GM21619 (cell line): ENCODE results near the gene GPR183.

ENCODE experiments used
- ATAC-seq: cut with Tn5 transposase; IDR thresholded peaks from one replicate; pipeline ENCODE4 v1.9.1; 2021; ENCODE audit not compliant: unreplicated experiment

The GPR183 gene

DNA sequence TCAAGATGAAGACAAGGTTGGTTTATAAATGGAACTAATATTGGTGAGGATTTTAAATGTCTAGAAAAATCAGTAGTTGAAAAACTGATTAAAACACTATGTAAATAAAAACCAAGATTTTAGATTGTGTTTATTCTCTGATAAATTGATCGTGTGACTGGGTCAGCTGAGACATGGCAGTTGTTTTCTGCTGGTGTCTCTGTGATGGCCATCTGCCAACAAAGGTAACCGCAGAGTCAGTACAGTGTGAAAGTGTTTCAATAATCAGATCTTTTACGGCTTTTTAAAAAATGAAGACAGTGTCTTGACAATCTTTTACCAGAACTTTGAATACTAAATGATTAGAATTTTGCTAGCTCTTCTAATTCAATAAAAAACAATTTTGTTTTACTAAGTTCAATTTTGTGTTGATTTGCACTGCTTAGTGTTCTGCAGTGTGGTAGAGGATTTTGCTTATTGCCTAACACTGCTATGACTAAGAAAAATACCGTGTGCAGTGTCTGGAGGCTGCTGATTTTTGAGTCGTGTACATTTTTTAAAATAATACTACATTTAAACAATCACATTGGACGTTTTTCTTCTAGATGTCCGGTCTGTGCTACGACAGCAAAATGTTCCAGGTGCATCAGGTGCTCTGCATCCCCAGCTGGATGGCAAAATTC, 32.7 kb upstream of the GPR183 start:
- ATAC-seq, result no peak

DNA sequence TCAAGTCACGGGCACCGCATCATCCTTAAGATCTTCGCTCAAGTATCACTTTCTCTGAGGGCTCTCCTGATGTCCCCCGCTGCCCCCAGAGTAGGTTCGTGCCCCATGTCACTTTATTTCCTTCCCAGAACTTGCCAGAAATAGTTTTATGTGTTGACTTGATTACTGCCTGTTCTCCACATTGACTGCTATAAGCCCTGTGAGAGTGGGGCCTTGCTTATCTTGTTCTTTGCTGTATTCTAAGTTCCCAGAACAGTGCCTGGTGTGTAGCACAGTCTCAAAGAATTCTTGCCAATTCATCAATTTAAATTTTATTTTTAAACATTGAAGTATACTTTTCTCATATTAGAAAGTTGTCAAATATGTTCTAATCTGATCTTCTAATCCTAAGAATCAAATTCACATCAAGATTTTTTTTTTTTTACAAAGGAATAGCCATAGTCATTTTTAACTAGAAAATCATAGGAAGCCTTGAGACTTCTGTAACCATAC, 32.1 kb upstream of the GPR183 start:
- no peak for ATAC-seq

DNA sequence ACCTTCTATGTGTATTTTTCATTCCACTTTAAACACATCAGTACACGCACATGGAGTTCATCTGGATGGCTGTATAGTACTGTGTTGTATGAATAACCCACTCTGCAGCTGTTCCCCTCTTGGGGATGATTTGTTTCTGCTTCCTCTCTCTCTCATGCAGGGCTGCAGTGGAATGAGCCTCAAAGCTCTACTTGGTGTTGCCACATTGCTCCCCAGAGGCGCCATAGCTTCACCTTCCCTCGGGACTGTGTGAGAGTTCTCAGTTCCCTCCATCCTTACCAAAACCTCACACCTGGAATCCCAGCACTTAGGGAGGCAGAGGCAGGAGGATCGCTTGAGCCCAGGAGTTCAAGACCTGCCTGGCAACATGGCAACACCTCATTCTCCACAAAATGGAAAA, 28.4 kb upstream of the GPR183 start:
- peak; percentile 78 for ATAC-seq

DNA sequence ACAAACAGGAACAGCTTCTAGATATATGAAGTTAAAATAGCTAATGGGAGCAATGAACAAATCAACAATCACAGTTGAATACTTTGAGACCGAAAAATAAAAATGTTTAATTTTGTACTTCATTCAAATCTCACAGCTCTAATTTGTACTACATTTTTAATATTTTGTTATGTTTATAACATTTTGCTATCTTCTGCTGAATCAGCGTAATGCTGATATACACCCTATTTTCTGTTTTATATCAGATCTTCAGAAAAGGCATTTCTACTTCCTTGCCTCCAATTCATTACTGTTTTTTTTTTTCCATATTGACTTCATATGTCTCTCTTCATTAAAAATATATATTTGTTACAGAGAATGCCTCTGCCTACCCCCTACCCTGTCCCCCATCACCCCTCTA, 27.9 kb upstream of the GPR183 start:
- ATAC-seq, result no peak

DNA sequence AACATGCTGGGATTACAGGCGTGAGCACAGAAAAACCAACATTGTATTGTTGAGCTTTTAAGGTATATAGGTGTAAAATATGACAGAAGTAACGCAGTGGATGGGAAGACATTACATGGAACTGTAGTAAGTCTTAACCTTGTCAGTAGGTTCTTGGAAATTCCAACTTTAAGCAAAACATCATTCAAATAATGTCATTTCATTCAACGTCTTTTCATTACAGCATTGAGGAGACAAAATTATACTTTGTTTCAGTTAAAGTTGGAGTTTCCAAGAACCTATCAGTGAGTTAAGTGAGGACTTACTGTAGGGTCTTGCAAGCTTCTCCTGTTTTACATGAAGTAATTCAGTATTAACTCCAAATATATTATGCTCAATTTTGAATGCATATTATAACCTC, 27.0 kb upstream of the GPR183 start:
- no peak for ATAC-seq

DNA sequence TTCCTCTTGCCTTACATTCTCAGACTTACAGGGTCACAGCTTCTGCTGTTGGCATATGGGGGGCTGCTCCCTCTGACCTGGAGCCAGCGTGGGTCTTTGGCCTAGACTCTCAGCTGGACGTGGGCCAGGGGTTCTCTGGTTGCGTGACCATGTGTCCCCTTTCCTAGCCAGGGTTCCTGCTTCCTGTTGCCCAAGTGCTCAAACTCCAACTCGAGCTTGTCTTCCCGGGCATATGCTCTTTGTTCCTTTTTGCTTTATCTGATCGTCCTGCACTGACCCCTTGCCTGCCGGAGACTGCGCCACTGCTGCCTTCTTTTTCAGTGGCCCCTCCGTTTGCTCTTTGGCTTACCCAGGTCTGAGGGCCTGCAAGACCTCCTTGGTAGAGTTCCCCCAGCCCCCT, 25.3 kb upstream of the GPR183 start:
- no peak for ATAC-seq

DNA sequence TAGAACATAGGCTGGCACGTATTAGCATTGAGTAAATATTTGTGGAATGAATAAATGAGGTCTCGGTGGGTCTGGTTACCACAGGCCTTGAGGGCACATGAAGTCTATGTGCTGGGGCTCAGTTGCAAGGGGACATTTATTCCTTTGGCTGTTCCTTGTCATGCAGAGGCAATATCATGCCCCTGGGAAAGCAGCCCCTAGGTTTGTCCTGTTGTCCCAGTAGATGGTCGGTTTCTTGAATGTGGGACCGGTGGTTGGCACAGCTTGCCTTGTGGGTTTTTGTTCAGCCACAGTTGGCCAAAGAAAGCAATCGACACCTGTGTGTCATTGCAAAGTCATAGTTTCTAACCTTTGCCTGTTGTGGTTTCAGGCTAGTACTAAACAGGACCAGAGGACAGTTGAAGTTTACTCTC, 24.7 kb upstream of the GPR183 start:
- peak; percentile 88 for ATAC-seq

DNA sequence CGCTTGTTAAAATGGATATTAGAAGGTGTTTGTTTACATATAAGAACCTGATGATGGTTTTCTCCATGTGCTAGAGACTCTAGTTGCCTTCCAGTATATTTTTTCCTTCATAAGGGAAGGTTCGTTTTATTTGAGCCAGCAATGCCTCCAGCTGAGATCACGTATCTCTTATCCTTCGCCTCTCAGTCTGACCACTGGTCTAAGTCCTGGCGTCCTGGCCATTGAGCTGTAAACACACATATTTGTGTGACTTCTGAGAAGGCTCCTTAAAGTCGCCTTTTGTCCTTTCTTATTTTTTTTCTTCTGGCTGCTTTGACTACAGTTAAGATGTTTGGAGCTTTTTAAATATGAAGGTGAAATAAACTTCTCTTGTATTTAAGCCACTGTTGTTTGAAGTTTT, 23.7 kb upstream of the GPR183 start:
- ATAC-seq, result no peak

DNA sequence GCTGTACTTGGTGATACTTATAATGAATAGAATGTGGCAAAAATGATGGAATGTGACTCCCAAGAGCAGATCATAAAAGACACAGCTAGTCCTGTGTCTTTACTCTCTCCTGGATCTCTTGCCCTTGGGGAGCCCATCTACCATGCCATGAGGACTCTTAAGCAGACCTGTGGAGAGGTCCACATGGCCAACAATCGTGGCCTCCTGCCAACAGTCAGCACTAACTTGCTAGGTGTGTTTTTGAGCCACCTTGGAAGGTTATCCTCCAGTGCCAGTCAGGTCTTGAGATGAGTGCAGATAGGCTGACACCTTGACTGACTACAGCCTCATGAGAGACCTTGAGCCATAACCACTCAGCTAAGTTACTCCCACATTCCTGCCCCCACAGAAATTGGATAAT, 22.3 kb upstream of the GPR183 start:
- ATAC-seq, result no peak

DNA sequence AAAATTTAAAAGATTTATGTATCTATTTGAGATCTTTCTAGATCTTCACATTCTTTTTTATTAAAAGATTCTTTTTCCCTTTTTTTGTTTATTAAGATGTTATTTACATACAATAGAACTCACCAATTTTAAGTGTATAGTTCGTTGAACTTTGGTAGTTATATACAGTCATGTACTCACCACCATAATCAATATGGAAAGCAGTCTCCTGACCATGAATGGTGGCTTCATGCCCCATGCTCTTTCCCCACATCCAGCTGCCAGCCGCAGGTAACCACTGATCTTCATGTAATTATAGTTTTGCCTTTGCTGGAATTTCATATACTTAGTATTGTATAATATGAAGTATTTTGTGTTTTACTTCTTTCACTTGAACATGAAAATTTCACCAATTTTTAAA, 20.6 kb upstream of the GPR183 start:
- no peak for ATAC-seq

DNA sequence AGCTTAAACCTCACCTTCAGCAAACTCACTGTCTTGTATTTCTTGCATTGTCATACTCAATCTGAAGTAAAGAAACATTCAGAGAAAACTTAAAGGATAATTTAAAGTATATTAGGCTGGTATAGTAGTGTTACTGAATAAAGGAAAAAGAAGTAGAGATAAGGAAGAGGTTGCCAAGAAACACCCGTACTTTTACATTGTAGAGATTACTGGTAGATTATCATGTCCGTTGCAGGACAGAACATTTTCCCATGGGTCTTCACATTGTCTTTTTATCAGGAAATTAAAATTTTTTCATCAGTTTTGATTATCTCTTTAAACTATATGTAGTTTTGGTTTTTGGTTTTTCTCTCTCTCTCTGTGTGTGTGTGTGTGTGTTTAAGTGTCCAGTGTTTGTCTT, 19.9 kb upstream of the GPR183 start:
- no peak for ATAC-seq

DNA sequence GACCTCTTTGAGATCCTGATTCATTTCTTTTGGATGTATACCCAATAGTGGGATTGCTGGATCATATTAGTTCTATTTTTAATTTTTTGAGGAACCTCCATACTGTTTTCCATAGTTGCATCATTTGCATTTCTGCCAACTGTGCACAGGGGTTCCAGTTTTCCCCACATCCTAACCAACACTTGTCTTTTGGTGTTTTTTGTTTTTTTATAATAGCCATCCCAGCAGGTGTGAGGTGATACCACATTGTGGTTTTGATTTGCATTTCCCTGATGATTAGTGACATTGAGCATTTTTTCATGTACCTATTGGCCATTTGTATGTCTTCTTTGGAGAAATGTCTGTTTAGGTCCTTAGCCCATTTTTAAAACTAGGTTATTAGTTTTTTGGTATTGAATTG, 18.8 kb upstream of the GPR183 start:
- ATAC-seq, result no peak

DNA sequence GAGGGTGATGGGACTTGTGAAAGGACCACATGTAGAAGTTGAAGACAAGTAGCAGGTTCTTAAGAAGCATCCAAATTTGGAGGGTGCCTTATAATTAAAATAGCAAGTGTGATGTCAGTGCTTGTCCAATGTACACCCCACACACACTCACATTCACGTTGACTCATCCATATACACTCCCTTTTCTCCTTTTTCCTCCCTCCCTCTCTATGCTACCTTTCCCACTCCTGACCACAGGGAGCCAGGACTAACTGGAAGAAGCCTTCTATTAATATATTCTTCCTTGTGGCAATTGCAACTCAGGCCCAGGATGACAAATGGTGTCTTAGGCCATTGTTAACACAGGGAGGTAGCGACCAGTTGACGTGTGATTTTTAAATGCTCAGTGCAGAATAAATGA, 16.3 kb upstream of the GPR183 start:
- ATAC-seq, result no peak

DNA sequence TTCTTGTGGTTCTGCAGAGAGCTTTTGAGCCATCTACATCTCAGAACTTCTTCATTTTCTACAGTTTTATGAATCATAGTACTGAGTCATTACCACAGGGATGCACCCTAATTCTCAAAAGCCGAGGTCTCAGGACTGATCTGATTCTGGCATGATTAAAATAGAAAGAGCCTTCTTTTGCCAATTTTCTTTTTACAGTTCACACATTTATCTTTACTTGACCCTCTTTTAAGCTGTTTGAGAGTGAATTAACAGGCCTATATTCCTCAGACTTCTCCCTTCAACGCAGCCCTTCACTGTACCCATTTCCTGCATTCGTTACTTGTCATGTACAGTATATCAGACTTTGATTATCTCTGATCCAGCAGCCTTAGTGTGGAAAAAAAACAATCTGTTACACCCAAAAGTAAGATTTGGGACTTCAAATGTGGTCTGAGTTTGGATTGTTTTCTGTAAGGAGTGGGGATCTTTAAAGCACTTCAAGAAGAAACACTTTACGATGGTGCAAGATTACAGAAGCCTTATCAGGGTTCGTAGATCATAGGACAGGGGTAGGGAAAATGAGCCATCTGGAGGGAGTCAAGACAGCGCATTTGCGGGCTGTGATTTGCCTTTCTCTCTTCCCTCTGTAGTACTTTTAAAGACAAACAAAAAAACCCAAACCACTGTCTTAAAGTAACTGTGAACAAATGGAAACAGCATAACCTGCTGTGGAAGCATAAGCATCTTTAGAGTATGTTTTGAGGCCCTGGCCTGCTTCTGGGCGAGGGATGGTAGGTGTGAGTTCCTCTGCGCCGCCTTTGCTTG, 15.3 kb upstream of the GPR183 start:
- ATAC-seq, result peak; percentile 81

DNA sequence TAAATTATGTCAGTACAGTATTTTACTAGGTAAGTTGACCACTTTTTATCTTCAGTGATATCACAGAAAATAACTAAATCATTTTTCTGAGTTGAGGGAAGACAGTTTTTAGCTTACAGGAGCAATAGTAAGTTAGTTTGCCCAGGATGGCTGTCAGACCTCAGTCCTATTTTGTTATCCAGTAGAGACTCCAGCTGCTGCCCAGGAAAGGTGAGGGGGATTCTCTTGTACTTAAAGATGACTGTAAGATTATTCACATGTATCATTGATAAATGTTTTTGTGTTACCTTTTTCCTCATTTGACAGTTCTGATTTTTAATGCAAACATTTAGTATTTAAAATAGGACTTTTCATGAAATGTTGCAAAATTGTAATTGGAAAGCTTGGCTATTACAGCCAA, 14.5 kb upstream of the GPR183 start:
- ATAC-seq, result no peak

DNA sequence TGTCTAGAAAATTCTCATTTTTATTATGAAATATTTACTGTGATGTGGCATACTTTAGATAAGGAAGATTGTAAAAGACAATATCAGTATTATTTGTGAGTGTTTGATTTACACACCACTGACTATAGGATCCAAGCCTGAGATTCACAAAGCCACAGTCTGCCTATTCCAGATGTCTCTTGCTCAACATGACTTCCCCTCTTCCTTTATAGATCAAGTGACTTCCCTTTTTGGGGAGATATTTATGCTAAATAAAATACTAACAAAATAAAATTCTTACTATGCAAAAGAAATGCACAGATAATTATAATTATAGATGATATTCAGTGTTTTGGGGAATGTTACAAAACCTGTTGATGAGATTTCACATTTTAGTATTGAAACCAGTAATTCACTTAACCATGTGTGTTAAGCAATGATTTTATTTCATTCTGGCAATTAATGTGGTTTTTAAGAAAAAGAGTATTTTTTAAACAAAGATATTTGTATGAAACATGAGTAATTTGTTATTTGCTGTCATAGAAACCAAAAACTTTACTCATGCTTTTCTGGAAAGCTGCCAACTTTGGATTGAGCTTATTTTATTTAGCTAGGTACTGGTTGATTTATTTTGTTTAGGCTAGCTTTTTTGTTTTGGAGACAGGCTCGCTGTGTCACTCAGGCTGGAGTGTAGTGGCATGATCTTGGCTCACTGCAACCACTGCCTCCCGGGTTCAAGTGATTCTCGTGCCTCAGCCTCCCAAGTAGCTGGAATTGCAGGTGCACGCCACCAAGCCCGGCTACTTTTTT, 13.7 kb upstream of the GPR183 start:
- ATAC-seq, result no peak

DNA sequence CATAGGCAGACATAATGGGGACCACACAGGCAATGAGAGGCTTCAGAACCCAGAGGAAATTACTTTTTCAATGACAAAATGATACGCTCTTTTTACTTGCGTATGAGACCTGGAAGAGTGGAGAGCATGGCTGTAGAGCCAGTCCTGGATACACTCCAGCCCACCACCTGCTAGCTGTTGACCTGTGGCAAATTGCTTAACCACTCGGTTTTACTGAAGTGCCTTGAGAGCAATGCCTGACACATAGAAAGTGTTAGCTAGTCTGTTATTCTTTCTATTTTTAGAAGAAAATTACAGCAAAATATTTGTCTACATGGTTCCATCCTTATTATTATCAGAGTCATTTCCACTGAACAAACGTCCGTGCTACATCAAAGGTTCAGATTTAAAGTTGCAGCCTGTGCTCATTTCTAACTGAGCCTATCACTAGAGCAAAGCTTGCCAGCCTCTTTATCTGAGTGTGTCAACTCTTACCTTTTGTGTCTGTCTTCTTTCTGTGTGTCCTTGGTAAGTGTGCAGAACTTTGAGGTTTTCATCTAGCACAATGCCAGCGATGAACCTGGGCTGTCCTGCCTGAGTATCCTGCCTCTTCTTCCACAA, 9.6 kb upstream of the GPR183 start:
- no peak for ATAC-seq

DNA sequence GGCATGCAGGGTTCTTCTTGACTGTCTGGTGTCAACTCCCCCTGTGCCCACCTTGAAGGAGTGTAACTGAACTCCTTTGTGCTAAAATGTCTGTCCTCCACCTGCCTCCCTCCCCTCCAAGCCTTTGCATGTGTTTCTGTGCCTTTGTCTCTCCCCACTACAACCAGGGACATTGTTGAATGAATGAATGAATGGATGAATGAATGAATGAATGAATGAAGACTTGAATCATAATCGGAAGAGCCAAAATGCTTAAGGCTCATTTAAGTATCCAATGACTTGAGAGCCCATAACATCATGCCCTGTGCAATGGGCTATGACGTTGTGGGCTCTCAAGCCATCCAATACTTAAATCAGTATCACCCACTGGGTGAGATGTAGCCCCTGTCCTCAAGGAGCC, 9.0 kb upstream of the GPR183 start:
- ATAC-seq, result no peak

DNA sequence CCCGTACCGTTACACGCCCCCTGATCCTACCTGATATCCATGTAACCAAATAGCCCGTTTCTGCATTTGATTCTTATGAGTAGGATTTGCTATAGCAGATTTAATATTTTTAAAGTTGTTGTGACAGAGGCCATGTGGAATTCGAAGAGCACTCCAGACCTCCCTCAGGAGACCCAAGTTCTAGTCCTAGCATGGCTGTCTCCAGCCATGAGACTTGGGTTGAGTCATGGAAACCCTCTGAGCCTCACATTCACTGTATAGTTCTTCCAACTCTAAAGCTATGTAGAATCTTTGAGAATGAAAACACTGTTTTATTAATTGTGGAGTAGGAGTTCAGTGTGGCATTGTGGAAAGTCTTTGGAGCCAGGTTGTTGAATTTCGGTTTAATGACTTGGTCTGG, 8.0 kb upstream of the GPR183 start:
- no peak for ATAC-seq

DNA sequence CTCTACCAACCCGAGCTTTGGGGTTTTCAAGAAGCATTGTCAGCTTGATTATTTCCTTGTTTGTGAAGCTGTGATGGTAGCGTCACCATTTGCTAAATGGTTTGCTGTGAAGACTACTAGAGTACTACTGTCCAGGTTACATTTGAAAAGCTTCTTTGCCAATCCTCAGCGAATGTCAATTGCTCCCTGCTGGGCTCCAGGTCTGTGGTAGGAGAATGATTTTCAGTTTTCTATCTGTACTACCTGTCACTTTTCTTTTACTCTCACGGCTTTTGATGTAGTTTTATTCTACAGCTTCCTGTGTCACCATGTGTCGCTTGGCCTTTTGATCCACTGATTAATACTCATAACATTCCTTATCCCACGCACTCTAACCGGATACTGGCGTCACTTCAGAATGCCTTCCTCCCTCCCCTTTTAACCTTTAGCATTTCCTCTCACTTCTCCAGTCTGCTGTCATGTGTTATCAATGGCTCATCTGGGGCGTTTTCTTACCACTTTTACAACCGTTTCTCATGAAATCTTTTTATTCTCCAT, 7.5 kb upstream of the GPR183 start:
- no peak for ATAC-seq

DNA sequence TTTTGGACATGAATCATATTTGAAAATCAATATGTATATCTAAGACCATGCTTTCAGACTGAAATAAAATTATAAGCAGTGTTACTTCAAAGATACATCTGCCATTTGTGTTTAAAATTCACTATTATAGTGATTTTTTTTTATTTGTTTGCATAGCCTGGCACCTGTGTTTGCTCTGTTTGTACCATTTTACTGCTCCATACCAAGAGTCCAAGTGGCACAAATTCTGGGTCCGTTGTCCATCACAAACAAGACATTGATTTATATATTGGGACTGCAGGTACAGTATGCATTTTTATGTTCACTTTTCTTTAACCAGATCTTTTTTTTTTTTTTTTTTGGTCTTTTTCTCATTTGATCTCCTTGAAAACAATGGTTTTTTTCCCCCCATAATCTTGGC, 6.7 kb upstream of the GPR183 start:
- no peak for ATAC-seq
